Measurements from ENCODE around the gene GPC2.
A peak's percentile ranks its signal among the peaks of the same experiment; 100 is the strongest.
"Not testable (repeated sequence)": the region's sequence is repeated elsewhere in the genome, so short reads cannot be mapped to it uniquely, and the experiment has no call there.

GPC2 gene

DNA sequence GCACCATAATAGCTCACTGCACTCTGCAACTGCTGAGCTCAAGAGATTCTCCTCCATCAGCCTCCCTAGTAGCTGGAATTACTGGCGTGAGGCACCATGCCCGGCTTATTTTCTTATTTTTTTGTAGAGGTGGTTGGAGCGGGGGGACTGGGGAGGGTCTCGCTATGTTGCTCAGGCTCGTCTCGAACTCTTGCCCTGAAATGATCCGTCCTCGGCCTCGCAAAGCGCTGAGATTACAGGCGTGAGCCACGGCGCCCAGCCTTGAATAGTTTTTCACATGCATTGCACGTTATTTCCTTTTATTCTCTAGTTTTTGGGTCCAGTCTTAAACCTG is 29.0 kb downstream of the GPC2 start:
- Histone ChIP-seq H3K27ac (no peak overlapping the region), H3K27me3 (replicated peaks) (no peaks in the 10 kb centered on the region), H3K36me3 (replicated peaks) (peaks cover 1% of the 10 kb centered on the region), H3K4me3 (ENCODE audit: low read depth, low read length) (peak overlapping the region; percentile 40)
- TF ChIP-seq, protein P1, sequence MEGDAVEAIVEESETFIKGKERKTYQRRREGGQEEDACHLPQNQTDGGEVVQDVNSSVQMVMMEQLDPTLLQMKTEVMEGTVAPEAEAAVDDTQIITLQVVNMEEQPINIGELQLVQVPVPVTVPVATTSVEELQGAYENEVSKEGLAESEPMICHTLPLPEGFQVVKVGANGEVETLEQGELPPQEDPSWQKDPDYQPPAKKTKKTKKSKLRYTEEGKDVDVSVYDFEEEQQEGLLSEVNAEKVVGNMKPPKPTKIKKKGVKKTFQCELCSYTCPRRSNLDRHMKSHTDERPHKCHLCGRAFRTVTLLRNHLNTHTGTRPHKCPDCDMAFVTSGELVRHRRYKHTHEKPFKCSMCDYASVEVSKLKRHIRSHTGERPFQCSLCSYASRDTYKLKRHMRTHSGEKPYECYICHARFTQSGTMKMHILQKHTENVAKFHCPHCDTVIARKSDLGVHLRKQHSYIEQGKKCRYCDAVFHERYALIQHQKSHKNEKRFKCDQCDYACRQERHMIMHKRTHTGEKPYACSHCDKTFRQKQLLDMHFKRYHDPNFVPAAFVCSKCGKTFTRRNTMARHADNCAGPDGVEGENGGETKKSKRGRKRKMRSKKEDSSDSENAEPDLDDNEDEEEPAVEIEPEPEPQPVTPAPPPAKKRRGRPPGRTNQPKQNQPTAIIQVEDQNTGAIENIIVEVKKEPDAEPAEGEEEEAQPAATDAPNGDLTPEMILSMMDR (IDR thresholded peaks at IDR 0.05; ENCODE audit: low read depth, low read length, missing control alignments) = no peak
- in situ Hi-C loops (cut with HindIII; ENCODE audit: low pct_ligation_motif_present, low sequenced_read_pairs) = no loop called here
- DNase-seq = no peak

DNA sequence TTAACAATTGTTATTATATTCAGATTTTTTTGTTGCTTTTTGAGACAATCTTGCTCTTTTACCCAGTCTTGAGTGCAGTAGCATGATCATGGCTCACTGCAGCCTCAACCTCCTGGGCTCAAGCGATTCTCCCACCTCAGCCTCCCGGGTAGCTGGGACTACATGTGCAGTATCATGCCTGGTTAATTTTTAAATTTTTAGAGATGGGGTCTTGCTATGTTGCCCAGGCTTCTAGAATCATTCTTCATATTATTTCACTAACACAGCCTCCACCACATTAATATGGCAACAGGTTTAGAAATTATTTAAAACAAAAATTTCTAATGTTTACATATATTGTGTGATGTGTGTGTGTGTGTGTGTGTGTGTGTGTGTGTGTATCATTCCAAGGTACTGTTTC is 29.9 kb downstream of the GPC2 start:
- H3K27me3 ChIP-seq (replicated peaks) = no peaks in the 10 kb centered on the region
- no peak overlapping the region for H3K4me3 ChIP-seq (ENCODE audit: low read depth, low read length)
- DNase-seq = no peak
- no peak overlapping the region for H3K27ac ChIP-seq
- TF ChIP-seq, protein P1 (IDR thresholded peaks at IDR 0.05; ENCODE audit: low read depth, low read length, missing control alignments) = no peak
- H3K36me3 ChIP-seq (replicated peaks) = no peaks in the 10 kb centered on the region
- in situ Hi-C loops (cut with HindIII; ENCODE audit: low pct_ligation_motif_present, low sequenced_read_pairs) = no loop called here

DNA sequence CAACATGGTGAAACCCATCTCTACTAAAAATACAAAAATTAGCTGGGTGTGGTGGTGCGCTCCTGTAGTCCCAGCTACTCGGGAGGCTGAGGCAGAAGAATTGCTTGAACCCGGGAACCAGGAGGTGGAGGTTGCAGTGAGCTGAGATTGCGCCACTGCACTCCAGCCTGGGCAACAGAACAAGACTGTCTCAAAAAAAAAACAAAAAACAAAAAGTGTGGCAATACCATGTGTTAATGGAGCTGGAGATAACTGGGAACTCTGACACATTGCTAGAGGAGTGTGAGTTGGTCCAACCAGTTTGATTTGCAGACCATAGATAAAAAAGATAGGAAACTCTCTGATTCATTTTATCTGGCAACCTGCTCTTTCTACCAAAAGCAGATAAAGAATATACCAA is 30.8 kb downstream of the GPC2 start:
- H3K36me3 ChIP-seq (replicated peaks); in situ Hi-C loops (cut with HindIII; ENCODE audit: low pct_ligation_motif_present, low sequenced_read_pairs); H3K27me3 ChIP-seq (replicated peaks); H3K27ac ChIP-seq; DNase-seq; H3K4me3 ChIP-seq (ENCODE audit: low read depth, low read length): not testable (repeated sequence)

DNA sequence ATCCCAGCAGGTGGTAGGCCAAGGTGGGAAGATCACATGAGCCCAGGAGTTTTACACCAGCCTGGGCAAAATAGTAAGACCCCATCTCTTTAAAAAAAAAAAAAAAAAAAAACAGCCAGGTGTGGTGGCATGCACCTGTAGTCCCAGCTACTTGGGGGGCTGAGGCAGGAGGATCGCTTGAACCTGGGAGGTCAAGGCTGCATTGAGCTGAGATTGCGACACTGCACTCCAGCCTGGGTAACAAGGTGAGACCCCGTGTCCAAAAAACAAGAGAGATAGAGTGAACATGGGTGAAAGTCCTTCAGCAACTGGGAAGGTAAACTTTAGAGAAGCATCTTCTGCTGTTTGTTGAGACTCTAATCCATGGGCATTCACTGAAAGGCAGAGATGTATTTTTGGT is 34.7 kb downstream of the GPC2 start:
- Histone ChIP-seq H3K36me3 (replicated peaks) (no peaks in the 10 kb centered on the region), H3K27ac (no peak overlapping the region), H3K4me3 (ENCODE audit: low read depth, low read length) (no peak overlapping the region), H3K27me3 (replicated peaks) (no peaks in the 10 kb centered on the region)
- in situ Hi-C loops (cut with HindIII; ENCODE audit: low pct_ligation_motif_present, low sequenced_read_pairs) = no loop called here
- TF ChIP-seq, protein P1 (IDR thresholded peaks at IDR 0.05; ENCODE audit: low read depth, low read length, missing control alignments) = no peak
- no peak for DNase-seq

DNA sequence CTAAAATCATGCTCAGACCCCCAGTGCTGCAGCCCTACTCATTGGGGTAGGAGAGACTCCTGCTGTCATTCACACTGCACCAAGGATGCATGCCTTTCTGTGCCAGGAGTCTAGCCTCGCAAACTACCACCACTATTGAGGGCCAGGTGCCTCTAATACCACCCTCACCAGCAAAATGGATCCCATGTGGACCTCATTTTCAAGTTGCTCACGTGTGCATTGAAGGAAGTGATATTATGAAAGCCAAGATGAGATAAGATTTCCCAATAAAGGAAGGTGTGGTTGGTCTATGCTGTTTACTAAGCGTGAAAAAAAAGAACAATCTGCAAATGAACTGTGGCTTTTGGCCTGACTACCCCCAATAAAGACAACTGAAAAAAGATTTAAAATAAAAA is 35.6 kb downstream of the GPC2 start:
- TF ChIP-seq, protein P1 (IDR thresholded peaks at IDR 0.05; ENCODE audit: low read depth, low read length, missing control alignments) = no peak
- no peaks in the 10 kb centered on the region for H3K27me3 ChIP-seq (replicated peaks)
- H3K4me3 ChIP-seq (ENCODE audit: low read depth, low read length) = no peak overlapping the region
- no peaks in the 10 kb centered on the region for H3K36me3 ChIP-seq (replicated peaks)
- no peak for DNase-seq
- H3K27ac ChIP-seq = no peak overlapping the region
- in situ Hi-C loops (cut with HindIII; ENCODE audit: low pct_ligation_motif_present, low sequenced_read_pairs) = no loop called here

DNA sequence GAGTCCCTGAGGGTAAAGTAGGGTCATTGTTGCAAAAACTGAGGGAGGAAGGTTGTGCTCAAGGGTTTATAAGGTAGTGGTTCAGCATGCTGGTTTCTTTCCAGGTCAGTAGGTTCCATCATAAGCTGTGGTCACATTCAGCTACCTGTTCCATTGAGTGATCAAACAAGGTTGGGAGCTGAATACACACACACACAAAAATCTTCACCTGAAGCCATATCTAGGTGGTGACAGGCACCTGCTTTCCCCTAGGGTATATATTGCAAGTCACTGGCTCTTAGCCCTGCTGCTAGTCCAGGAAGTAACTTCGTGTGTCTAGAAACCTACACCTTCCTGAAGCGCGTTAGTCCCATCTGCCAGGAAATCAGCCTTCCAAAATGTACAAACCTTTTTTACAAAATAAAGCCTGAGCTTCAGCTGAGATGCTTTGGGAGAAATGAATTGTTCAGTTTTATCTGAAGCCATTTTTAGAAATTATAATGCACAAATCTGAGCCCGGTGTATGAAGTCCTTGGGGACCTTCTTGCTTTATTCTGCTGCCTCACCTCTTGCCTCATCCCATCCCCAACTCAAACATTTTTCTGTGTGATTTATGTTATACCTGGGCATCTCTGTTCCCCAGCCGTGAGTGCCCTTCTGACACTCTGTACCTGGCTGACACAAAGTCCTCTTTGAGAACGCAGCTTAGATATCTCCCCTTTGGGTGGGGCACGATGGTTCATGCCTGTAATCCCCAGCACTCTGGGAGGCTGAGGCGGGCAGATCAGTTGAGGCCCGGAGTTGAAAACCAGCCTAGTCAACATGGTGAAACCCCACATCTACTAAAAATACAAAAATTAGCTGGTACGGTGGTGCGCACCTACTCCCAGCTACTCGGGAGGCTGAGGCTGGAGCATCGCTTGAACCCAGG is 39.1 kb downstream of the GPC2 start:
- Histone ChIP-seq H3K36me3 (replicated peaks) (no peaks in the 10 kb centered on the region), H3K27me3 (replicated peaks) (no peaks in the 10 kb centered on the region), H3K4me3 (ENCODE audit: low read depth, low read length) (no peak overlapping the region), H3K27ac (no peak overlapping the region)
- in situ Hi-C loops (cut with HindIII; ENCODE audit: low pct_ligation_motif_present, low sequenced_read_pairs) = no loop called here
- TF ChIP-seq, protein P1 (IDR thresholded peaks at IDR 0.05; ENCODE audit: low read depth, low read length, missing control alignments) = no peak
- DNase-seq = no peak
